ENCODE measurements around the gene TRAF2. TPM values are rescaled to one million over a fixed set of nuclear protein-coding genes. Genes with fewer than 3 reads are reported as not detected.

TRAF2 gene
- total RNA-seq, 3 donors from 2014 or later, result 3.4 to 8.9 (median 8.5) TPM

GRCh38 chr9:136925414-136926153 lies 39.3 kb downstream of the TRAF2 start:
- no peaks in the 10 kb centered on the region for H3K4me1 ChIP-seq
- no peaks in the 10 kb centered on the region for H3K27me3 ChIP-seq
- no peaks in the 10 kb centered on the region for H3K9me3 ChIP-seq
- H3K4me3 ChIP-seq, result no peak overlapping the region
- TF ChIP-seq POLR2AphosphoS5 (IDR thresholded peaks at IDR 0.05), result no peak
- TF ChIP-seq POLR2A (IDR thresholded peaks at IDR 0.05), result no peak
- no peak for TF ChIP-seq CTCF (IDR thresholded peaks at IDR 0.05)
- no peak overlapping the region for H3K27ac ChIP-seq
- no peaks in the 10 kb centered on the region for H3K36me3 ChIP-seq
- intact Hi-C loops (cut with DNase I; ENCODE audit: low total_unique reads), result no loop called here
- no peak for DNase-seq (ENCODE audit: low spot score in 2 of 2)

DNA sequence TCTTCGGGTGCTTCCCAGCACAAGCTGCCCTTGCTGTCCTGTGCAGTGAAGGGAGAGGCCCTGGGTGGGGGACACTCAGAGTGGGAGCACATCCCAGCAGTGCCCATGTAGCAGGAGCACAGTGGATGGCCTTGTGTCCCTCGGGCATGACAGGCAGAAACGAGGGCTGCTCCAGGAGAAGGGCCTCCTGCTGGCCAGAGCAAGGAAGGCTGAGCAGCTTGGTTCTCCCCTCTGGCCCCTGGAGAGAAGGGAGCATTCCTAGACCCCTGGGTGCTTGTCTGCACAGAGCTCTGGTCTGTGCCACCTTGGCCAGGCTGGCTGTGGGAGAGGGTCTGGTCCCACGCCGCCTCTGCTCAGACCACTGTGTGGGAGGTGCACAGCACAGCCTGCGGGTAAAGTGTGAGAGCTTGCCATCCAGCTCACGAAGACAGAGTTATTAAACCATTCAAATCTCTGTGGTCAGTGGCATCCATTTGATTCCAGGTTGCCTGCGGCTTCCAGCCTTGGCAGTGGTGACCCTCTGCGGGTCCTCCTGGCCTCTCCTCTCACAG lies 39.9 kb downstream of the TRAF2 start:
- H3K4me1 ChIP-seq, result no peaks in the 10 kb centered on the region
- H3K4me3 ChIP-seq, result no peak overlapping the region
- intact Hi-C loops (cut with DNase I; ENCODE audit: low total_unique reads), result no loop called here
- no peak for DNase-seq (ENCODE audit: low spot score in 2 of 2)
- no peaks in the 10 kb centered on the region for H3K36me3 ChIP-seq
- H3K27me3 ChIP-seq, result no peaks in the 10 kb centered on the region
- no peaks in the 10 kb centered on the region for H3K9me3 ChIP-seq
- H3K27ac ChIP-seq, result no peak overlapping the region
- no peak for TF ChIP-seq CTCF (IDR thresholded peaks at IDR 0.05)
- TF ChIP-seq POLR2AphosphoS5 (IDR thresholded peaks at IDR 0.05), result no peak
- no peak for TF ChIP-seq POLR2A (IDR thresholded peaks at IDR 0.05)

GRCh38 chr9:136926749-136927148 lies 40.4 kb downstream of the TRAF2 start:
- Histone ChIP-seq H3K27ac (no peak overlapping the region), H3K9me3 (no peaks in the 10 kb centered on the region), H3K4me1 (no peaks in the 10 kb centered on the region), H3K27me3 (no peaks in the 10 kb centered on the region), H3K4me3 (no peak overlapping the region), H3K36me3 (no peaks in the 10 kb centered on the region)
- DNase-seq (ENCODE audit: low spot score in 2 of 2), result no peak
- TF ChIP-seq POLR2AphosphoS5 (IDR thresholded peaks at IDR 0.05) (no peak), CTCF (IDR thresholded peaks at IDR 0.05) (no peak), POLR2A (IDR thresholded peaks at IDR 0.05) (no peak)
- intact Hi-C loops (cut with DNase I; ENCODE audit: low total_unique reads), result no loop called here

- no peaks in the 10 kb centered on the region for H3K27me3 ChIP-seq
- no peak for DNase-seq (ENCODE audit: low spot score in 2 of 2)
- intact Hi-C loops (cut with DNase I; ENCODE audit: low total_unique reads), result no loop called here
- no peaks in the 10 kb centered on the region for H3K4me1 ChIP-seq
- peak overlapping the region in 1 of 2 donors; percentile 25 for H3K27ac ChIP-seq
- TF ChIP-seq POLR2AphosphoS5 (IDR thresholded peaks at IDR 0.05) (no peak), CTCF (IDR thresholded peaks at IDR 0.05) (no peak), POLR2A (IDR thresholded peaks at IDR 0.05) (no peak)
- H3K4me3 ChIP-seq, result no peak overlapping the region
- no peaks in the 10 kb centered on the region for H3K36me3 ChIP-seq
- H3K9me3 ChIP-seq, result no peaks in the 10 kb centered on the region
These were observed 41.3 kb downstream of the TRAF2 start for GRCh38 chr9:136927343-136928271.
